SK-N-SH treated with all-trans-retinoic acid at 6 μM for 48 hours (cell line): ENCODE results near the gene ADAP2.
"Not testable (repeated sequence)": the region's sequence is repeated elsewhere in the genome, so short reads cannot be mapped to it uniquely, and the experiment has no call there.

ENCODE experiments used
- ATAC-seq: fragments of 200-7000 bp; cut with Tn5 transposase; 3 replicates; pipeline ENCODE4 v1.9.1; 2020; ENCODE audit warnings: mild to moderate bottlenecking, moderate library complexity
- ARNTL ChIP-seq: fragments of 450-650 bp; formaldehyde crosslinking; IDR thresholded peaks from 2 replicates; pipeline ENCODE4 v1.5.0; 2020; ENCODE audit warnings: low read depth, mild to moderate bottlenecking, moderate library complexity, borderline replicate concordance
- CREB5 ChIP-seq: fragments of 250-450 bp; sonication (Bioruptor Pico); IDR thresholded peaks from 2 replicates; pipeline ENCODE4 v1.5.1; 2020; ENCODE audit warnings: low read depth, mild to moderate bottlenecking, moderate library complexity
- CSRNP3 ChIP-seq: fragments of 250-450 bp; sonication (Bioruptor Pico); IDR thresholded peaks from 2 replicates; pipeline ENCODE4 v1.5.1; 2021; ENCODE audit warnings: mild to moderate bottlenecking, moderate library complexity
- ESRRG ChIP-seq: fragments of 250-450 bp; sonication (Bioruptor Pico); IDR thresholded peaks from 2 replicates; pipeline ENCODE4 v1.6.1; 2021; ENCODE audit warnings: mild to moderate bottlenecking
- GLIS3 ChIP-seq: fragments of 250-450 bp; sonication (Bioruptor Pico); IDR thresholded peaks from 2 replicates; pipeline ENCODE4 v1.5.0; 2020; ENCODE audit warnings: mild to moderate bottlenecking, moderate library complexity
- ISL1 ChIP-seq: fragments of 250-450 bp; sonication (Bioruptor Pico); IDR thresholded peaks from 2 replicates; pipeline ENCODE4 v2.1.2; 2022; ENCODE audit warnings: mild to moderate bottlenecking, moderate library complexity
- OSR1 ChIP-seq: fragments of 250-450 bp; sonication (Bioruptor Pico); IDR thresholded peaks from 2 replicates; pipeline ENCODE4 v1.8.0; 2022; ENCODE audit warnings: moderate library complexity, mild to moderate bottlenecking, inconsistent platforms
- PATZ1 ChIP-seq: fragments of 250-450 bp; sonication (Bioruptor Pico); IDR thresholded peaks from 2 replicates; pipeline ENCODE4 v1.8.0; 2020; ENCODE audit warnings: mild to moderate bottlenecking, moderate library complexity, borderline replicate concordance
- POU6F1 ChIP-seq: fragments of 250-450 bp; sonication (Bioruptor Pico); IDR thresholded peaks from 2 replicates; pipeline ENCODE4 v1.8.0; 2021; ENCODE audit warnings: low read depth, mild to moderate bottlenecking, moderate library complexity, borderline replicate concordance
- PPARA ChIP-seq: fragments of 250-450 bp; sonication (Bioruptor Pico); IDR thresholded peaks from 2 replicates; pipeline ENCODE4 v1.5.0; 2020; ENCODE audit warnings: mild to moderate bottlenecking, borderline replicate concordance
- RARB ChIP-seq: fragments of 250-450 bp; sonication (Bioruptor Pico); IDR thresholded peaks from 2 replicates; pipeline ENCODE4 v1.8.0; 2021; ENCODE audit warnings: mild to moderate bottlenecking, moderate library complexity
- SNAI2 ChIP-seq: fragments of 250-450 bp; sonication (Bioruptor Pico); IDR thresholded peaks from 2 replicates; pipeline ENCODE4 v1.5.0; 2020; ENCODE audit warnings: mild to moderate bottlenecking, moderate library complexity
- TCF4 ChIP-seq: fragments of 250-450 bp; sonication (Bioruptor Pico); IDR thresholded peaks from 2 replicates; pipeline ENCODE4 v1.8.0; 2021; ENCODE audit warnings: mild to moderate bottlenecking, moderate library complexity, borderline replicate concordance
- TSHZ2 ChIP-seq: fragments of 250-450 bp; sonication (Bioruptor Pico); IDR thresholded peaks from 2 replicates; pipeline ENCODE4 v1.5.0; 2020; ENCODE audit warnings: mild to moderate bottlenecking, moderate library complexity
- ZC3H10 ChIP-seq: fragments of 250-450 bp; sonication (Bioruptor Pico); IDR thresholded peaks from 2 replicates; pipeline ENCODE4 v1.5.1; 2021; ENCODE audit warnings: mild to moderate bottlenecking, moderate library complexity
- ZFP3 ChIP-seq: fragments of 250-450 bp; sonication (Bioruptor Pico); IDR thresholded peaks from 2 replicates; pipeline ENCODE4 v1.5.0; 2020; ENCODE audit warnings: mild to moderate bottlenecking, moderate library complexity
- ZFP30 ChIP-seq: fragments of 450-650 bp; formaldehyde crosslinking; IDR thresholded peaks from 2 replicates; pipeline ENCODE4 v1.5.0; 2022; ENCODE audit warnings: mild to moderate bottlenecking, moderate library complexity
- ZNF565 ChIP-seq: fragments of 450-650 bp; formaldehyde crosslinking; conservative IDR thresholded peaks from 2 replicates; pipeline ENCODE4 v1.5.0; 2020; ENCODE audit warnings: low read depth, mild to moderate bottlenecking, moderate library complexity
- ZNF70 ChIP-seq: fragments of 450-650 bp; formaldehyde crosslinking; IDR thresholded peaks from 2 replicates; pipeline ENCODE4 v1.5.0; 2020; ENCODE audit warnings: mild to moderate bottlenecking, moderate library complexity

Gene ADAP2

GRCh38 chr17:30906101-30906911 lies 15.4 kb upstream of the ADAP2 start, which contains the start of gene TEFM:
Gene TEFM, minus strand, starts transcription at chr17:30906238. Its CDS starts 40 bp downstream, at chr17:30906198.
- TF ChIP-seq GLIS3 (CRISPR knock-in tag) (no peak), TSHZ2 (0 out of 2 replicates have a peak, but pooled peaks have one; percentile 59), ZNF70 (CRISPR knock-in tag) (no peak), ISL1 (no peak), ZC3H10 (CRISPR knock-in tag) (no peak), ARNTL (CRISPR knock-in tag) (no peak), CSRNP3 (CRISPR knock-in tag) (no peak), PATZ1 (CRISPR knock-in tag) (no peak), ZNF565 (CRISPR knock-in tag) (no peak), TCF4 (CRISPR knock-in tag) (no peak), ZFP30 (CRISPR knock-in tag) (no peak), SNAI2 (CRISPR knock-in tag) (no peak), ESRRG (CRISPR knock-in tag) (no peak), ZFP3 (CRISPR knock-in tag) (peak; percentile 53; the same call in 1 of the 2 replicates), CREB5 (CRISPR knock-in tag) (no peak), POU6F1 (CRISPR knock-in tag) (no peak), PPARA (CRISPR knock-in tag) (no peak), RARB (CRISPR knock-in tag) (no peak)
- ATAC-seq: peak; percentile 97

GRCh38 chr17:30908717-30909420 lies 12.9 kb upstream of the ADAP2 start:
- TF ChIP-seq CREB5 (CRISPR knock-in tag) (no peak), OSR1 (CRISPR knock-in tag) (no peak), ZNF565 (CRISPR knock-in tag) (no peak)
- no peak for ATAC-seq

- not testable (repeated sequence) for ATAC-seq
Measured at GRCh38 chr17:30910151-30910550, 11.6 kb upstream of the ADAP2 start.
